ENCODE results near the gene TMCC1.

- no peak for TF ChIP-seq EZH2 (IDR thresholded peaks at IDR 0.05)
- TF ChIP-seq POLR2AphosphoS5 (IDR thresholded peaks at IDR 0.05; ENCODE audit: borderline replicate concordance, low read depth, low read length): no peak
Measured at GRCh38 chr3:129632056-129632455, 261.5 kb downstream of the TMCC1 start.
